Caco-2 (cell line): ENCODE results near the gene YKT6. TPM values are rescaled to one million over a fixed set of nuclear protein-coding genes. Genes with fewer than 3 reads are reported as not detected.

Experiments
- BruUV-seq: library from RNA; stranded (reverse); fragments of 400-500 nt; replicated peaks from 2 replicates; lab custom pipeline; 2021; lab: Mats Ljungman, UMichigan
- CTCF ChIA-PET: fragments of 300-600 bp; sonication (Branson Sonifier 250); formaldehyde crosslinking; loops from one replicate; lab custom pipeline; 2022; ENCODE audit warnings: antibody characterized with exemption; lab: Charles Lee
- POLR2A ChIA-PET: fragments of 300-600 bp; sonication (Branson Sonifier 250); formaldehyde crosslinking; loops from one replicate; lab custom pipeline; 2022; ENCODE audit warnings: antibody characterized with exemption; lab: Charles Lee
- DNase-seq, 2 experiments: peaks; one replicate each; pipeline versions ENCODE4 v3.0.0 to v3.0.0-alpha.2; 2020 to 2022
- H3K27me3 ChIP-seq: replicated peaks from 2 replicates; pipeline ENCODE4 v1.6.0; 2011; ENCODE audit warnings: low read length; ENCODE audit not compliant: control insufficient read depth, insufficient read depth
- H3K36me3 ChIP-seq: 2 replicates; pipeline ENCODE4 v1.5.1; 2011; ENCODE audit warnings: low read length; ENCODE audit not compliant: control insufficient read depth, insufficient read depth
- H3K4me1 ChIP-seq: fragments of 250-450 bp; sonication (Bioruptor Pico); 2 replicates; pipeline ENCODE4 v1.5.1; 2020; ENCODE audit warnings: mild to moderate bottlenecking
- H3K4me3 ChIP-seq: 2 replicates; pipeline ENCODE4 v1.5.1; 2011; ENCODE audit warnings: low read depth, mild to moderate bottlenecking, control low read depth, low read length
- H3K9me3 ChIP-seq: fragments of 250-450 bp; sonication (Bioruptor Pico); 2 replicates; pipeline ENCODE4 v1.5.1; 2020; ENCODE audit warnings: mild to moderate bottlenecking, moderate library complexity
- H3K27ac Mint-ChIP-seq: one replicate; pipeline ENCODE4 v1.8.0; 2022; ENCODE audit warnings: mixed read lengths; ENCODE audit not compliant: unreplicated experiment
- H3K27me3 Mint-ChIP-seq: one replicate; pipeline ENCODE4 v1.8.0; 2022; ENCODE audit warnings: mixed read lengths; ENCODE audit not compliant: insufficient read depth, unreplicated experiment
- H3K36me3 Mint-ChIP-seq: one replicate; pipeline ENCODE4 v1.8.0; 2022; ENCODE audit warnings: mild to moderate bottlenecking, mixed read lengths; ENCODE audit not compliant: insufficient read depth, unreplicated experiment
- H3K4me1 Mint-ChIP-seq: one replicate; pipeline ENCODE4 v1.8.0; 2022; ENCODE audit warnings: low read depth, mixed read lengths; ENCODE audit not compliant: unreplicated experiment
- H3K4me3 Mint-ChIP-seq: one replicate; pipeline ENCODE4 v1.8.0; 2022; ENCODE audit warnings: mild to moderate bottlenecking, moderate library complexity, mixed read lengths; ENCODE audit not compliant: unreplicated experiment
- H3K9me3 Mint-ChIP-seq: one replicate; pipeline ENCODE4 v1.8.0; 2022; ENCODE audit warnings: mixed read lengths; ENCODE audit not compliant: unreplicated experiment
- CTCF ChIP-seq, 2 experiments: fragments of 200-600 bp in 1 of 2; IDR thresholded peaks; 1 replicate in 1 of 2; 2 replicates in 1 of 2; pipeline versions ENCODE4 v1.5.1 to v1.8.0; 2011 to 2022; ENCODE audit warnings: antibody characterized with exemption in 1 of 2, control low read depth in 1 of 2, inconsistent platforms in 1 of 2, low read depth in 1 of 2, low read length in 1 of 2, mild to moderate bottlenecking in 1 of 2, moderate library complexity in 1 of 2; ENCODE audit not compliant: insufficient read depth in 1 of 2, severe bottlenecking in 1 of 2, unreplicated experiment in 1 of 2
- intact Hi-C: fragments of 100-400 bp; cut with micrococcal nuclease; formaldehyde crosslinking; loops from one replicate; pipeline ENCODE4 v1.10.0; 2022; ENCODE audit not compliant: unreplicated experiment
- total RNA-seq: library from RNA; stranded (reverse); gene quantifications from 2 replicates; pipeline ENCODE4 v1.2.3, GENCODE V29; 2022

The YKT6 gene
- total RNA-seq, 1 experiment from 2014 or later: 123 TPM

- ChIA-PET POLR2A (no interaction called here), CTCF (no interaction called here)
- DNase-seq: no peak
- intact Hi-C loops: no loop called here
- Mint-ChIP-seq H3K27ac (no peak overlapping the region), H3K4me1 (no peaks in the 10 kb centered on the region), H3K9me3 (no peaks in the 10 kb centered on the region), H3K27me3 (peaks cover 9% of the 10 kb centered on the region), H3K4me3 (no peak overlapping the region), H3K36me3 (no peaks in the 10 kb centered on the region)
- Histone ChIP-seq H3K4me3 (no peak overlapping the region), H3K9me3 (peaks cover 5% of the 10 kb centered on the region; the same call in 1 of the 2 replicates), H3K36me3 (no peaks in the 10 kb centered on the region), H3K27me3 (no peaks in the 10 kb centered on the region; the same call in 1 of the 2 replicates), H3K4me1 (no peaks in the 10 kb centered on the region)
- BruUV-seq: no TSS peak
- no peak for TF ChIP-seq CTCF (IDR thresholded peaks at IDR 0.05; ENCODE audit: insufficient read depth in 1 of 2, low read depth in 1 of 2, low read length in 1 of 2, severe bottlenecking in 1 of 2, unreplicated experiment in 1 of 2)
Observed at GRCh38 chr7:44186736-44187135, 14.0 kb upstream of the YKT6 start.

DNA sequence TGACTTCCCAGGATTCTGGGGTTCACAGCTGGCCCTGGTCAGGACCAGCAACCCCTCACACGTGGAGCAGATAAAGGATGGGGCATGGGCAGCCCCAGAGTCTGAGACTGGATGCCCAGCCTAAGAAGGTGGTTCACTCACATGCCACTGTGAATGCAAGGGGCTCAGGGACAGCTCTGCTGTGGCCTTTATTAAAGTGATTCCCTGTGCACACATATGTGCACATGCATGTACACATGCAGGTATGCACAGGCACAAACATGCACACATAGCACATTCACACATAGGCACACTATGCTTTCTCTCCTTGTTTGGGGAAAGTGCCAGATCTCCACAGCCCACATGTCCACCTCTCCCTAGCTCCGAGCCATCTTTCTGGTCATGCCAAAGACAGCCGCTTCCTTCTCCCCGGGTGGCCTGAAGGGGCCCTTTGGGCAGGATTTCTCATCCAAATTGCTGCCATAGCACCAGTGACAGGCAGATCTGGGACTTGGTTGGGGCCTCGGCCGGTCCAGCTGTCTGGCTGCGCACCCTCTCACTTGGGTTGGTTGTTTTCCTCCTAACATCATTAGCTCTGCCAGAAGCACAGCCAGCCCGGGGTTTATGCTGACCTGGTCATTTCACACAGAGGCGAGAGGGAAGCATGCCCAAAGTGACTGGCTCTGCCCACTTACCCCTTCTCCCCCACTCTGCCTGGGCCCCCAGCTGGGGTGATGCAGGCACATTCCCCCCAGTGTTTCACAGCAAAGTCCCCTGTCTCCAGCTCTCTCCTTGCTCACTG is 13.0 kb upstream of the YKT6 start:
- TF ChIP-seq CTCF (IDR thresholded peaks at IDR 0.05; ENCODE audit: insufficient read depth in 1 of 2, low read depth in 1 of 2, low read length in 1 of 2, severe bottlenecking in 1 of 2, unreplicated experiment in 1 of 2): no peak
- POLR2A ChIA-PET: no interaction called here
- Histone ChIP-seq H3K27me3 (no peaks in the 10 kb centered on the region; the same call in 1 of the 2 replicates), H3K4me1 (no peaks in the 10 kb centered on the region), H3K36me3 (no peaks in the 10 kb centered on the region), H3K4me3 (no peak overlapping the region), H3K9me3 (no peaks in the 10 kb centered on the region)
- DNase-seq: no peak
- CTCF ChIA-PET: no interaction called here
- peaks cover 11% of the 10 kb centered on the region for H3K27me3 Mint-ChIP-seq
- no peak overlapping the region for H3K4me3 Mint-ChIP-seq
- no peaks in the 10 kb centered on the region for H3K4me1 Mint-ChIP-seq
- no peaks in the 10 kb centered on the region for H3K36me3 Mint-ChIP-seq
- intact Hi-C loops: no loop called here
- no peaks in the 10 kb centered on the region for H3K9me3 Mint-ChIP-seq
- no peak overlapping the region for H3K27ac Mint-ChIP-seq
- no TSS peak for BruUV-seq

- Mint-ChIP-seq H3K27ac (no peak overlapping the region), H3K9me3 (no peaks in the 10 kb centered on the region), H3K36me3 (no peaks in the 10 kb centered on the region), H3K4me1 (no peaks in the 10 kb centered on the region), H3K4me3 (no peak overlapping the region), H3K27me3 (peaks cover 11% of the 10 kb centered on the region)
- BruUV-seq: no TSS peak
- ChIA-PET POLR2A (no interaction called here), CTCF (interaction anchor here (0.6 kb wide), 1 partner anchor 10 kb away, joined by 3 read pairs; no protein-coding TSS in a partner anchor)
- Histone ChIP-seq H3K36me3 (no peaks in the 10 kb centered on the region), H3K27me3 (no peaks in the 10 kb centered on the region; the same call in 1 of the 2 replicates), H3K4me1 (no peaks in the 10 kb centered on the region), H3K9me3 (no peaks in the 10 kb centered on the region), H3K4me3 (no peak overlapping the region)
- DNase-seq: no peak
- no peak for TF ChIP-seq CTCF (IDR thresholded peaks at IDR 0.05; ENCODE audit: insufficient read depth in 1 of 2, low read depth in 1 of 2, low read length in 1 of 2, severe bottlenecking in 1 of 2, unreplicated experiment in 1 of 2)
- intact Hi-C loops: no loop called here
Observed at GRCh38 chr7:44188480-44189225, 12.1 kb upstream of the YKT6 start.
